Measurements from ENCODE around the gene LMBR1L. TPM values are rescaled to one million over a fixed set of nuclear protein-coding genes. Genes with fewer than 3 reads are reported as not detected.
A peak's percentile ranks its signal among the peaks of the same experiment; 100 is the strongest.
"Not testable (repeated sequence)": the region's sequence is repeated elsewhere in the genome, so short reads cannot be mapped to it uniquely, and the experiment has no call there.

LMBR1L gene
- polyA plus RNA-seq, 3 donors = 22.0 to 104 (median 25.9) TPM

- no peak for TF ChIP-seq CTCF (IDR thresholded peaks at IDR 0.05)
- H3K27ac ChIP-seq (ENCODE audit: low read depth in 1 of 2, low read length in 2 of 2) = no peak overlapping the region
- peaks cover 4 to 13% of the 10 kb centered on the region in 2 donors for H3K4me1 ChIP-seq (ENCODE audit: control insufficient read depth in 1 of 2, insufficient read depth in 2 of 2, low read length in 2 of 2)
- H3K9me3 Mint-ChIP-seq = no peaks in the 10 kb centered on the region
- no CpG with 5 or more reads among the region's 1 CpG for WGBS (ENCODE audit: insufficient coverage)
- no peak overlapping the region for H3K9ac ChIP-seq (ENCODE audit: insufficient read depth, low read length, poor library complexity, severe bottlenecking)
- H3K4me2 ChIP-seq (replicated peaks; ENCODE audit: extremely low read depth, low read length, poor library complexity, severe bottlenecking) = no peak overlapping the region
- H4K20me1 ChIP-seq (ENCODE audit: insufficient read depth, low read length) = no peaks in the 10 kb centered on the region
- H3K27me3 Mint-ChIP-seq (ENCODE audit: low read depth in 3 of 3) = no peaks in the 10 kb centered on the region
- peak overlapping the region in 1 of 7 donors; percentile 28 for H3K27ac Mint-ChIP-seq
- no peaks in the 10 kb centered on the region for H3K27me3 ChIP-seq (ENCODE audit: control insufficient read depth in 2 of 2, insufficient read depth in 2 of 2, low read length in 2 of 2)
- H3K4me3 ChIP-seq (replicated peaks in 1 of 3; ENCODE audit: low read depth in 2 of 3, low read length in 3 of 3) = no peak overlapping the region
- no peaks in the 10 kb centered on the region for H3K9me3 ChIP-seq (replicated peaks in 1 of 2; ENCODE audit: control insufficient read depth in 1 of 2, insufficient read depth in 1 of 2, low read length in 2 of 2)
- peaks cover 10% of the 10 kb centered on the region for H3K79me2 ChIP-seq (ENCODE audit: insufficient read depth, low read length)
- intact Hi-C loops (cut with micrococcal nuclease) = loop anchor here in 1 of 2 donors (10.0 kb wide), 1 partner anchor 97 kb away; no protein-coding TSS in a partner anchor
- H3K36me3 ChIP-seq (replicated peaks in 1 of 2; ENCODE audit: control insufficient read depth in 1 of 2, insufficient read depth in 2 of 2, low read length in 2 of 2) = no peaks in the 10 kb centered on the region
- DNase-seq = no peak
- peaks cover 6 to 26% of the 10 kb centered on the region in 2 donors for H3K36me3 Mint-ChIP-seq
- H3K4me3 Mint-ChIP-seq = no peak overlapping the region
- peaks cover 13% of the 10 kb centered on the region for H3K4me1 Mint-ChIP-seq
- no peak overlapping the region for H2AFZ ChIP-seq (ENCODE audit: insufficient read depth, low read depth, low read length, poor library complexity, severe bottlenecking)
Measured at GRCh38 chr12:49137476-49137875, 26.8 kb upstream of the LMBR1L start.

- peaks cover 8 to 18% of the 10 kb centered on the region in 2 donors for H3K4me1 ChIP-seq (ENCODE audit: control insufficient read depth in 1 of 2, insufficient read depth in 2 of 2, low read length in 2 of 2)
- not testable (repeated sequence) for H3K27ac ChIP-seq (ENCODE audit: low read depth in 1 of 2, low read length in 2 of 2); H3K9me3 Mint-ChIP-seq; H4K20me1 ChIP-seq (ENCODE audit: insufficient read depth, low read length); H3K36me3 ChIP-seq (replicated peaks in 1 of 2; ENCODE audit: control insufficient read depth in 1 of 2, insufficient read depth in 2 of 2, low read length in 2 of 2); H3K9me3 ChIP-seq (replicated peaks in 1 of 2; ENCODE audit: control insufficient read depth in 1 of 2, insufficient read depth in 1 of 2, low read length in 2 of 2); H3K4me3 Mint-ChIP-seq; H3K27me3 ChIP-seq (ENCODE audit: control insufficient read depth in 2 of 2, insufficient read depth in 2 of 2, low read length in 2 of 2); H3K4me2 ChIP-seq (replicated peaks; ENCODE audit: extremely low read depth, low read length, poor library complexity, severe bottlenecking); DNase-seq; H2AFZ ChIP-seq (ENCODE audit: insufficient read depth, low read depth, low read length, poor library complexity, severe bottlenecking); H3K9ac ChIP-seq (ENCODE audit: insufficient read depth, low read length, poor library complexity, severe bottlenecking); H3K27me3 Mint-ChIP-seq (ENCODE audit: low read depth in 3 of 3); H3K4me3 ChIP-seq (replicated peaks in 1 of 3; ENCODE audit: low read depth in 2 of 3, low read length in 3 of 3)
- no CpG with 5 or more reads among the region's 3 CpGs for whole genome bisulfite sequencing (ENCODE audit: insufficient coverage)
- peaks cover 14% of the 10 kb centered on the region for H3K79me2 ChIP-seq (ENCODE audit: insufficient read depth, low read length)
- intact Hi-C loops (cut with micrococcal nuclease) = loop anchor here in 1 of 2 donors (10.0 kb wide), 1 partner anchor 98 kb away; no protein-coding TSS in a partner anchor
- Mint-ChIP-seq H3K36me3 (peaks cover 6 to 25% of the 10 kb centered on the region in 2 donors), H3K4me1 (peaks cover 18% of the 10 kb centered on the region), H3K27ac (peak overlapping the region in 1 of 7 donors; percentile 28)
Measured at GRCh38 chr12:49136997-49137396, 26.4 kb upstream of the LMBR1L start.
